ENCODE results near the gene ABCC4.

Gene ABCC4

GRCh38 chr13:95138876-95139585 is 162.2 kb downstream of the ABCC4 start:
- TF ChIP-seq, protein P1, sequence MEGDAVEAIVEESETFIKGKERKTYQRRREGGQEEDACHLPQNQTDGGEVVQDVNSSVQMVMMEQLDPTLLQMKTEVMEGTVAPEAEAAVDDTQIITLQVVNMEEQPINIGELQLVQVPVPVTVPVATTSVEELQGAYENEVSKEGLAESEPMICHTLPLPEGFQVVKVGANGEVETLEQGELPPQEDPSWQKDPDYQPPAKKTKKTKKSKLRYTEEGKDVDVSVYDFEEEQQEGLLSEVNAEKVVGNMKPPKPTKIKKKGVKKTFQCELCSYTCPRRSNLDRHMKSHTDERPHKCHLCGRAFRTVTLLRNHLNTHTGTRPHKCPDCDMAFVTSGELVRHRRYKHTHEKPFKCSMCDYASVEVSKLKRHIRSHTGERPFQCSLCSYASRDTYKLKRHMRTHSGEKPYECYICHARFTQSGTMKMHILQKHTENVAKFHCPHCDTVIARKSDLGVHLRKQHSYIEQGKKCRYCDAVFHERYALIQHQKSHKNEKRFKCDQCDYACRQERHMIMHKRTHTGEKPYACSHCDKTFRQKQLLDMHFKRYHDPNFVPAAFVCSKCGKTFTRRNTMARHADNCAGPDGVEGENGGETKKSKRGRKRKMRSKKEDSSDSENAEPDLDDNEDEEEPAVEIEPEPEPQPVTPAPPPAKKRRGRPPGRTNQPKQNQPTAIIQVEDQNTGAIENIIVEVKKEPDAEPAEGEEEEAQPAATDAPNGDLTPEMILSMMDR (IDR thresholded peaks at IDR 0.05; ENCODE audit: low read depth, low read length), result no peak
- H3K4me3 ChIP-seq (ENCODE audit: low read depth, low read length), result no peak overlapping the region

DNA sequence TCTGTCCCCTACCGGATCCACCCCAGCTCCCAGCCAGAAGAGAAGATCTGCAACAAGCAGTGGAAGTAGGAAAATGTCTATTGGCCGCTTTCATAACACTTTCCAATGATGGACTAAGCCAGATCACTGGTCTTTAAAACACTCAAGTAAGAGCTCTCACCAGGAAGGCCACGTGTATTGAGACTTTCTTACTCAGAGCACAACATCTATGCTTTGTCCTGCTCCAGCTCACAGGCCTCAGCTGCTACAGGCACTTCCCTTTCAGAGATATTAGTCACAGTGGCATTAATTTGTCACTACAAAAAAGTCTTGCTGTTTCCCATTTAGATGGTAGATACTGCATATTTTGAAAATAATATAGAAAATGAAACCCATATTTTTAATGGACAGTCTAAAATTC is 164.2 kb downstream of the ABCC4 start:
- no peak overlapping the region for H3K4me3 ChIP-seq (ENCODE audit: low read depth, low read length)
- TF ChIP-seq, protein P1 (IDR thresholded peaks at IDR 0.05; ENCODE audit: low read depth, low read length), result no peak

DNA sequence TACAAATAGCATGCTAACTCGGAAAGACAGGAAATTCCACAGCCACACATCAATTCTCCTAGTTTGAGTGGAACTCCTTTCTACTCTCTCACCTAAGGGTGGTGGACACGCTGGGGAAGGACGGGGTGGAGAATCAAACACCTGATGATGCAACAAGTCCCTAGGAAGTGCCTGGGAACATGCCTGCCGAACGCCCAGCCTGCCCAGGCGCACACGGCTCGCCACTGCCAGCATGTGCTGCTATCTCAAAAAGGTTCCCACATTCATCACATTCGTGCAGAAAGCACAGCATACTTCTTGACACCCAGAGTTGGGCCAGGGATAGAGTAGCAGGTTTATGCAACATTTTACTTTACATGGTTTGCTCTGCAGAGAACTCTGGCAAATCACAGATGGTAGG is 164.6 kb downstream of the ABCC4 start:
- TF ChIP-seq, protein P1 (IDR thresholded peaks at IDR 0.05; ENCODE audit: low read depth, low read length), result no peak
- H3K4me3 ChIP-seq (ENCODE audit: low read depth, low read length), result no peak overlapping the region

DNA sequence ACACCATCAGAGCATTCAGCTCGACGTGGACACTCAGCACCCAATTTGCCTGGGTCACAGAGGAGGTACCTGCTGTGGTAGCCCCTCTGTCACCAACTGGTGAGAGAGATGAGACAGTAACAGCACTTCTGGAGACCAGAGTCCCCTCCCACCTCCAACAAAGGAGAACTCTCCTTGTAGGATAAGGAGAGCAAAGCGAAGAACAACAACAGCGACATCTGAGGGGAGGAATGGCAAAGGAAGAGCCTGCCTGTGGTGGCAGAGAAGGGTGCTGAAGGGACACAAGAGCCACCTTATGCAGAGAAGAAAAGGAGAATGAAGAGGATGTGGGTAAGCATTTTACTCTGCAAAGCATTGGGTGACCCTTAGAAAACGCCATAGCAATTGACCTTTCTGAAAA is 167.8 kb downstream of the ABCC4 start:
- no peak overlapping the region for H3K4me3 ChIP-seq (ENCODE audit: low read depth, low read length)
- TF ChIP-seq, protein P1 (IDR thresholded peaks at IDR 0.05; ENCODE audit: low read depth, low read length), result no peak

- TF ChIP-seq, protein P1 (IDR thresholded peaks at IDR 0.05; ENCODE audit: low read depth, low read length), result no peak
- no peak overlapping the region for H3K4me3 ChIP-seq (ENCODE audit: low read depth, low read length)
Observed at GRCh38 chr13:95129004-95129403, 172.2 kb downstream of the ABCC4 start.

GRCh38 chr13:95128045-95128643 is 173.1 kb downstream of the ABCC4 start:
- TF ChIP-seq, protein P1 (IDR thresholded peaks at IDR 0.05; ENCODE audit: low read depth, low read length), result no peak
- H3K4me3 ChIP-seq (ENCODE audit: low read depth, low read length), result no peak overlapping the region

DNA sequence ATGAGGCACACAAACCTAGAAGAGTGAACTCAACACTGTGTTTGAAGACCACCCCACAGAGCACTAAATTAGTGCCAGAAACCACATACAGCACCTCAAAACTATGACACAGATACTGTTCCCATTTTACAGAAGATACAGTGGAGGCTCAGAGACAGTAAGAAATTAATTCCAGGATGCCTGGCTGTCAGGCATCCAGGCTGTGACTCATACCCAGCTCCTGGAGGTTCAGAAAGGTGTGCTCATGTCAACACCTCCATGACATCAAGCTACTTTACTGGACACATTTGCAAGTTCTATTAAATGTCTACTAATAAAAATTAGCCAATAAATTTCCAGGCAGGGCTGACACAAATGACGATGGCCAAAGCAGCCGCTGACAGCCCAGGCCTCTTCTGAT is 176.3 kb downstream of the ABCC4 start:
- TF ChIP-seq, protein P1 (IDR thresholded peaks at IDR 0.05; ENCODE audit: low read depth, low read length), result no peak
- H3K4me3 ChIP-seq (ENCODE audit: low read depth, low read length), result no peak overlapping the region
